ENCODE results near the gene SLC5A10.

DNA sequence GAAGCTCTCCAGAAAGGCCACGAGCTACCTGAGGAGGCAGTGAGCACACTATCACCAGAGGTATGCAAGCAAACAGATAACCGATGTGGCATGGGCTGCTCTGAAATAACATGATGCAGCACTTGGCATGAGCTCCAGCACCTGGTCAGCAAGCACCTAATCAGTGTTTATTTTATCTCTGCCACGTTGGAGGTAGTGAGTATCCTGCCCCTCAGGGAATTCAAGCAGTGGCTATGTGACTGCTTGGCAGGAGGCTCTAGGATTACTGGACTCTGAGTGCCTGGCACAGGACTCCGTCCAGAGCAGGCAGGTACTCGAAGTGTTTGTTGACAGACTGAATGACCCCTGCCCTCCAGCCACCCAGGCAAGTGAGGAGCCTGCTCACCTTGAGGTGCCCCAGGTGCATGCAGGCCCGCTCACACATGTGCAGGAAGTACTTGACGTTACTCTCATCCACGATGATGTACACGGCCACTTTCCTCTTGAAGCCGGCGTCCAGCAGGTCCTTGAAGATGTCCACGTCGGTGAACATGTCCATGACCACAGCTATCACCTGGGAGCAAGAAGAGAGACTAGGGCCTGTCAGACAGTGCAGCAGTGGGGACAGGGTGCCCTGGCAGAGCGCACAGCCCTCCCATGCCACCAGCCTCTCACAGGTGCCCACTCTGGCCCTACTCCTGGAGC is 36.0 kb downstream of the SLC5A10 start:
- TF ChIP-seq, protein P1, sequence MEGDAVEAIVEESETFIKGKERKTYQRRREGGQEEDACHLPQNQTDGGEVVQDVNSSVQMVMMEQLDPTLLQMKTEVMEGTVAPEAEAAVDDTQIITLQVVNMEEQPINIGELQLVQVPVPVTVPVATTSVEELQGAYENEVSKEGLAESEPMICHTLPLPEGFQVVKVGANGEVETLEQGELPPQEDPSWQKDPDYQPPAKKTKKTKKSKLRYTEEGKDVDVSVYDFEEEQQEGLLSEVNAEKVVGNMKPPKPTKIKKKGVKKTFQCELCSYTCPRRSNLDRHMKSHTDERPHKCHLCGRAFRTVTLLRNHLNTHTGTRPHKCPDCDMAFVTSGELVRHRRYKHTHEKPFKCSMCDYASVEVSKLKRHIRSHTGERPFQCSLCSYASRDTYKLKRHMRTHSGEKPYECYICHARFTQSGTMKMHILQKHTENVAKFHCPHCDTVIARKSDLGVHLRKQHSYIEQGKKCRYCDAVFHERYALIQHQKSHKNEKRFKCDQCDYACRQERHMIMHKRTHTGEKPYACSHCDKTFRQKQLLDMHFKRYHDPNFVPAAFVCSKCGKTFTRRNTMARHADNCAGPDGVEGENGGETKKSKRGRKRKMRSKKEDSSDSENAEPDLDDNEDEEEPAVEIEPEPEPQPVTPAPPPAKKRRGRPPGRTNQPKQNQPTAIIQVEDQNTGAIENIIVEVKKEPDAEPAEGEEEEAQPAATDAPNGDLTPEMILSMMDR (IDR thresholded peaks at IDR 0.05), result no peak
- no peak for TF ChIP-seq POLR2AphosphoS5 (IDR thresholded peaks at IDR 0.05; ENCODE audit: low read depth, low read length)
- TF ChIP-seq, protein P2, sequence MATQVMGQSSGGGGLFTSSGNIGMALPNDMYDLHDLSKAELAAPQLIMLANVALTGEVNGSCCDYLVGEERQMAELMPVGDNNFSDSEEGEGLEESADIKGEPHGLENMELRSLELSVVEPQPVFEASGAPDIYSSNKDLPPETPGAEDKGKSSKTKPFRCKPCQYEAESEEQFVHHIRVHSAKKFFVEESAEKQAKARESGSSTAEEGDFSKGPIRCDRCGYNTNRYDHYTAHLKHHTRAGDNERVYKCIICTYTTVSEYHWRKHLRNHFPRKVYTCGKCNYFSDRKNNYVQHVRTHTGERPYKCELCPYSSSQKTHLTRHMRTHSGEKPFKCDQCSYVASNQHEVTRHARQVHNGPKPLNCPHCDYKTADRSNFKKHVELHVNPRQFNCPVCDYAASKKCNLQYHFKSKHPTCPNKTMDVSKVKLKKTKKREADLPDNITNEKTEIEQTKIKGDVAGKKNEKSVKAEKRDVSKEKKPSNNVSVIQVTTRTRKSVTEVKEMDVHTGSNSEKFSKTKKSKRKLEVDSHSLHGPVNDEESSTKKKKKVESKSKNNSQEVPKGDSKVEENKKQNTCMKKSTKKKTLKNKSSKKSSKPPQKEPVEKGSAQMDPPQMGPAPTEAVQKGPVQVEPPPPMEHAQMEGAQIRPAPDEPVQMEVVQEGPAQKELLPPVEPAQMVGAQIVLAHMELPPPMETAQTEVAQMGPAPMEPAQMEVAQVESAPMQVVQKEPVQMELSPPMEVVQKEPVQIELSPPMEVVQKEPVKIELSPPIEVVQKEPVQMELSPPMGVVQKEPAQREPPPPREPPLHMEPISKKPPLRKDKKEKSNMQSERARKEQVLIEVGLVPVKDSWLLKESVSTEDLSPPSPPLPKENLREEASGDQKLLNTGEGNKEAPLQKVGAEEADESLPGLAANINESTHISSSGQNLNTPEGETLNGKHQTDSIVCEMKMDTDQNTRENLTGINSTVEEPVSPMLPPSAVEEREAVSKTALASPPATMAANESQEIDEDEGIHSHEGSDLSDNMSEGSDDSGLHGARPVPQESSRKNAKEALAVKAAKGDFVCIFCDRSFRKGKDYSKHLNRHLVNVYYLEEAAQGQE (IDR thresholded peaks at IDR 0.05; ENCODE audit: insufficient read depth in 1 of 2, low read depth in 2 of 2, low read length in 1 of 2), result no peak

Measured in Panc1 (cell line).